GM12878 (cell line): Measurements from ENCODE around the gene SULT1A3. TPM values are rescaled to one million over a fixed set of nuclear protein-coding genes. Genes with fewer than 3 reads are reported as not detected.
A peak's percentile ranks its signal among the peaks of the same experiment; 100 is the strongest.

Source experiments
- ATAC-seq: fragments of 200-7000 bp; cut with Tn5 transposase; 3 replicates; pipeline ENCODE4 v1.9.1; 2020; ENCODE audit warnings: mild to moderate bottlenecking, moderate library complexity
- BruUV-seq: library from RNA; stranded (reverse); fragments of 400-500 nt; replicated peaks from 2 replicates; lab custom pipeline; 2021; lab: Mats Ljungman, UMichigan
- CTCF ChIA-PET: fragments of 300-600 bp; sonication (Branson Sonifier 250); formaldehyde crosslinking; extraction: SDS; loops from one replicate; lab custom pipeline; 2021; ENCODE audit warnings: inconsistent platforms; lab: Yijun Ruan, JAX
- POLR2A ChIA-PET: fragments of 350-600 bp; formaldehyde crosslinking; extraction: SDS; loops from one replicate; lab custom pipeline; 2021; ENCODE audit warnings: inconsistent platforms; lab: Charles Lee
- RAD21 ChIA-PET: fragments of 300-600 bp; sonication (Branson Sonifier 250); formaldehyde crosslinking; loops from one replicate; lab custom pipeline; 2023; ENCODE audit warnings: antibody characterized with exemption; ENCODE audit not compliant: unreplicated experiment; lab: Charles Lee
- SMC1A ChIA-PET: fragments of 300-600 bp; sonication (Branson Sonifier 250); formaldehyde crosslinking; loops from one replicate; lab custom pipeline; 2023; ENCODE audit not compliant: unreplicated experiment, uncharacterized antibody; lab: Charles Lee
- DNase-seq: peaks from one replicate; pipeline ENCODE4 v3.0.0-alpha.2; 2011; ENCODE audit warnings: low read depth, low spot score
- FAIRE-seq: peaks from 3 replicates; lab custom pipeline; 2011; peaks lifted over from hg19 to GRCh38; lab: Jason Lieb, UNC
- H2AFZ ChIP-seq: 2 replicates; pipeline ENCODE4 v1.6.0; 2011; ENCODE audit warnings: low read depth, low read length, control low read depth; ENCODE audit not compliant: control insufficient read depth
- H3K27ac ChIP-seq: 2 replicates; pipeline ENCODE4 v1.5.1; 2011; ENCODE audit warnings: control low read depth; ENCODE audit not compliant: control insufficient read depth, insufficient read depth
- H3K27me3 ChIP-seq, 2 experiments: replicated peaks in 1 of 2; 2 replicates each; pipeline versions ENCODE4 v1.6.0 to v1.6.1; 2011; ENCODE audit warnings: low read length in 1 of 2; ENCODE audit not compliant: control insufficient read depth in 2 of 2, insufficient read depth in 2 of 2
- H3K36me3 ChIP-seq, 2 experiments: 2 replicates each; pipeline ENCODE4 v1.5.1; 2011; ENCODE audit warnings: low read length in 1 of 2; ENCODE audit not compliant: control insufficient read depth in 2 of 2, insufficient read depth in 2 of 2
- H3K4me1 ChIP-seq: 2 replicates; pipeline ENCODE4 v1.6.1; 2011; ENCODE audit warnings: mild to moderate bottlenecking, low read length, moderate library complexity, mixed read lengths; ENCODE audit not compliant: control insufficient read depth, insufficient read depth
- H3K4me2 ChIP-seq: 2 replicates; pipeline ENCODE4 v1.6.0; 2011; ENCODE audit warnings: control low read depth; ENCODE audit not compliant: control insufficient read depth, insufficient read depth
- H3K4me3 ChIP-seq: fragments of 200-600 bp; sonication (generic); 2 replicates; pipeline ENCODE4 v1.5.1; 2016
- H3K79me2 ChIP-seq: 2 replicates; pipeline ENCODE4 v1.6.0; 2011; ENCODE audit warnings: low read length; ENCODE audit not compliant: control insufficient read depth, insufficient read depth
- H3K9ac ChIP-seq: 2 replicates; pipeline ENCODE4 v1.8.0; 2011; ENCODE audit warnings: low read length, control low read depth, mixed read lengths; ENCODE audit not compliant: control insufficient read depth, insufficient read depth
- H3K9me3 ChIP-seq: replicated peaks from 3 replicates; pipeline ENCODE4 v1.5.1; 2011; ENCODE audit warnings: mild to moderate bottlenecking, low read length; ENCODE audit not compliant: control insufficient read depth, insufficient read depth
- H4K20me1 ChIP-seq: 2 replicates; pipeline ENCODE4 v1.6.0; 2011; ENCODE audit not compliant: control insufficient read depth, insufficient read depth
- BMI1 ChIP-seq: fragments of 450-650 bp; IDR thresholded peaks from 2 replicates; pipeline ENCODE4 v1.6.1; 2016; ENCODE audit warnings: mild to moderate bottlenecking, moderate library complexity, borderline replicate concordance
- CBX3 ChIP-seq: fragments of 200-600 bp; sonication (generic); IDR thresholded peaks from 2 replicates; pipeline ENCODE4 v1.6.1; 2016; ENCODE audit warnings: low read depth, borderline replicate concordance
- GABPA ChIP-seq: IDR thresholded peaks from 2 replicates; pipeline ENCODE4 v1.6.1; 2014; ENCODE audit warnings: antibody characterized with exemption, low read depth, mild to moderate bottlenecking, inconsistent platforms
- HCFC1 ChIP-seq: fragments of 150-350 bp; IDR thresholded peaks from 2 replicates; pipeline ENCODE4 v1.6.1; 2014; ENCODE audit warnings: low read length
- LARP7 ChIP-seq: fragments of 450-650 bp; IDR thresholded peaks from 2 replicates; pipeline ENCODE4 v1.6.1; 2017; ENCODE audit warnings: mild to moderate bottlenecking
- MEF2A ChIP-seq: IDR thresholded peaks from 2 replicates; pipeline ENCODE4 v1.6.1; 2011; ENCODE audit warnings: low read depth, mild to moderate bottlenecking, low read length, moderate library complexity; ENCODE audit not compliant: insufficient read depth
- SMC3 ChIP-seq: IDR thresholded peaks from 2 replicates; pipeline ENCODE4 v1.6.1; 2011; ENCODE audit warnings: low read length, improper control_type of control experiment, borderline replicate concordance
- SRF ChIP-seq, 2 experiments: IDR thresholded peaks; 2 replicates each; pipeline ENCODE4 v1.6.1; 2011; ENCODE audit warnings: low read depth in 2 of 2, low read length in 2 of 2, mild to moderate bottlenecking in 1 of 2, moderate library complexity in 1 of 2
- USF2 ChIP-seq: IDR thresholded peaks from 2 replicates; pipeline ENCODE4 v1.6.1; 2011; ENCODE audit warnings: low read depth, low read length, improper control_type of control experiment, borderline replicate concordance
- ZBTB40 ChIP-seq: fragments of 450-650 bp; IDR thresholded peaks from 2 replicates; pipeline ENCODE4 v1.6.1; 2016; ENCODE audit warnings: mild to moderate bottlenecking, moderate library complexity, borderline replicate concordance
- WGBS: methylation state at CpG from one replicate; pipeline ENCODE4 v1.1.6; 2016; ENCODE audit warnings: low lambda C conversion rate; ENCODE audit not compliant: insufficient replicate concordance, insufficient coverage; ENCODE audit errors: missing lambda C conversion rate; 5-methylcytosine and 5-hydroxymethylcytosine counted together
- in situ Hi-C: fragments of 300-500 bp; cut with MboI; formaldehyde crosslinking; loops from 9 replicates; pipeline ENCODE4 v1.14.3; 2018; ENCODE audit warnings: mixed read lengths
- intact Hi-C: fragments of 100-400 bp; cut with micrococcal nuclease; formaldehyde crosslinking; loops from one replicate; pipeline ENCODE4 v1.14.2; 2022; ENCODE audit not compliant: unreplicated experiment
- polyA plus RNA-seq, 11 experiments: library from polyadenylated mRNA; depleted of rRNA in 4 of 11; unstranded in 6 of 11; stranded (reverse) in 5 of 11; fragments of >200 nt; fragmentation: Nextera tagmentation in 4 of 11; fragmentation: Illumina TruSeq in 1 of 11; extraction: Ambion mirVana in 4 of 11; extraction: Trizol in 1 of 11; gene quantifications; 1 replicate in 1 of 11; 2 replicates in 10 of 11; pipeline versions ENCODE4 v1.2.1 to v1.2.3, GENCODE V29; 2011 to 2016; ENCODE audit warnings: inconsistent platforms in 2 of 11, missing spikeins in 2 of 11, low read depth in 1 of 11
- total RNA-seq, 4 experiments: library from RNA; depleted of rRNA in 3 of 4; stranded (reverse); fragments of >200 nt in 3 of 4; fragmentation: Illumina TruSeq in 1 of 4; extraction: Trizol in 1 of 4; gene quantifications; 2 replicates each; pipeline versions ENCODE4 v1.2.1 to v1.2.3, GENCODE V29; 2013 to 2021
- TF ChIP-seq, protein P1 (sequence below): fragments of 450-650 bp; IDR thresholded peaks from 2 replicates; pipeline ENCODE4 v1.6.1; 2018; ENCODE audit warnings: mild to moderate bottlenecking, low read depth, moderate library complexity; ENCODE audit not compliant: partially characterized antibody

SULT1A3 gene
- total and polyA plus RNA-seq, 10 of the 15 experiments (the other 5 are each of a cell fraction or from before 2014, with no cell fraction given) = 3.3 to 15.8 (median 6.2) TPM

DNA sequence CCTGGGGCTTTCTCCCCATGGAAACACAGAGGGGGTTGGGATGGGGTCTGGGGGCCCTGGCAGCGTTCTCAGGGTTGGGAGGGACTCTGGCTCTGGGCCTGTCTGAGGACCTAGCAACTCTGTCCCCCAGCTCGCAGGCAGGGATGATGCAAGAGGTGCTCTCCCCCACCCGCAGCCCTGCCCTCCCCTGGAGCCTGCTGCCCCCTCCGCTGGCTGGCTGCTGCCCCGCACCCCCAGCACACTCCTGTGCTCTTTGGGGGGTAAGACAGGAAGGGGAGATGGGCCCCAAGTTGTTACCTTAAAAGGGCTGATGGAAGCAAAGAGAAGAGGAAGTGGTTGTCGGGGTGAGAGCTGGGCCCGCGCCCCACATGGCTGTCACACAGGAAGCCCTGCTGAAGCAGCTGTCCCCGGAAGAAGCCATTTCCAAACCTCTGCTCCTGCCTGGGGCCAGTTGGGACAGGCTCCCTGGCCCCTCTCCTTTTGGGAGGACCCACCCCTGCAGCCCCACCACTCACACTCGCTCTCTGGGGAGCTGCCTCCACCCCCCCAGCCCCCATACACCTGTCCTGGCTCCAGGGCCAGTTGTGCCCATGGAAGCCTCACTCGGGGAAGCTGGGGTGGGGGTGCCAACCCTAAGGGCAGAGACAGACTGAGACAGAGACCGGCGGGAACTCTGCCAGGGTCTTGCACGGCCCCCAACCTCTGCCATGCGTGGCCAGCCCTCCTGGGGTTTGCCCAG is 13.2 kb upstream of the SULT1A3 start (continued):
- peak; percentile 74; the same call in 1 of the 2 replicates for TF ChIP-seq ZBTB40
- TF ChIP-seq HCFC1 = peak; percentile 39; the same call in 1 of the 2 replicates
- no peak for TF ChIP-seq SMC3
- TF ChIP-seq GABPA = no peak

- SMC1A ChIA-PET = interaction anchor here (1.0 to 4.0 kb wide), 3 partner anchors 44 to 93 kb away, joined by 5 to 30 read pairs (median 5); partner anchors contain the start of gene TBX6
- in situ Hi-C loops (loop anchor here (10.0 kb wide), 2 partner anchors 448 to 508 kb away; partner anchors contain the start of gene SRCAP), intact Hi-C loops (no loop called here)
- no TSS peak for BruUV-seq
- peak overlapping the region; percentile 100 for H3K4me2 ChIP-seq
- FAIRE-seq (no peak), DNase-seq (no peak), ATAC-seq (peak; percentile 0; the same call in 2 of the 3 replicates)
- H3K36me3 ChIP-seq = peaks cover 17 to 29% of the 10 kb centered on the region in 2 experiments
- H3K79me2 ChIP-seq = peaks cover 55% of the 10 kb centered on the region
- peaks cover 28% of the 10 kb centered on the region for H3K4me1 ChIP-seq
- no peaks in the 10 kb centered on the region for H4K20me1 ChIP-seq
- no peaks in the 10 kb centered on the region for H3K9me3 ChIP-seq
- peak overlapping the region; percentile 96 for H3K4me3 ChIP-seq
- CTCF ChIA-PET = interaction anchor here (1.0 to 4.9 kb wide), 8 partner anchors 43 to 223 kb away, joined by 3 to 45 read pairs (median 4); partner anchors contain the start of genes GDPD3 and TBX6
- 8% methylated on average over 9 of the region's 9 CpGs for WGBS
- H3K27me3 ChIP-seq = no peaks in the 10 kb centered on the region
- RAD21 ChIA-PET = interaction anchor here (0.5 to 2.8 kb wide), 11 partner anchors 43 to 433 kb away, joined by 3 to 18 read pairs (median 3); partner anchors contain the start of genes ALDOA, DCTPP1 and TBX6
- H2AFZ ChIP-seq = no peak overlapping the region
- peak overlapping the region; percentile 100 for H3K27ac ChIP-seq
- POLR2A ChIA-PET = interaction anchor here (0.7 to 5.2 kb wide), 14 partner anchors 60 to 420 kb away, joined by 3 to 59 read pairs (median 4); partner anchors contain the start of genes ALDOA, CD2BP2, TBX6 and YPEL3
- peak overlapping the region; percentile 99 for H3K9ac ChIP-seq
- no peak for TF ChIP-seq MEF2A
- TF ChIP-seq USF2 = no peak
- TF ChIP-seq LARP7 = no peak
- TF ChIP-seq BMI1 = no peak
- no peak for TF ChIP-seq CBX3
- TF ChIP-seq SRF (IDR thresholded peaks at IDR 0.05; ENCODE audit: low read depth in 2 of 2, low read length in 2 of 2) = no peak
- TF ChIP-seq, protein P1, sequence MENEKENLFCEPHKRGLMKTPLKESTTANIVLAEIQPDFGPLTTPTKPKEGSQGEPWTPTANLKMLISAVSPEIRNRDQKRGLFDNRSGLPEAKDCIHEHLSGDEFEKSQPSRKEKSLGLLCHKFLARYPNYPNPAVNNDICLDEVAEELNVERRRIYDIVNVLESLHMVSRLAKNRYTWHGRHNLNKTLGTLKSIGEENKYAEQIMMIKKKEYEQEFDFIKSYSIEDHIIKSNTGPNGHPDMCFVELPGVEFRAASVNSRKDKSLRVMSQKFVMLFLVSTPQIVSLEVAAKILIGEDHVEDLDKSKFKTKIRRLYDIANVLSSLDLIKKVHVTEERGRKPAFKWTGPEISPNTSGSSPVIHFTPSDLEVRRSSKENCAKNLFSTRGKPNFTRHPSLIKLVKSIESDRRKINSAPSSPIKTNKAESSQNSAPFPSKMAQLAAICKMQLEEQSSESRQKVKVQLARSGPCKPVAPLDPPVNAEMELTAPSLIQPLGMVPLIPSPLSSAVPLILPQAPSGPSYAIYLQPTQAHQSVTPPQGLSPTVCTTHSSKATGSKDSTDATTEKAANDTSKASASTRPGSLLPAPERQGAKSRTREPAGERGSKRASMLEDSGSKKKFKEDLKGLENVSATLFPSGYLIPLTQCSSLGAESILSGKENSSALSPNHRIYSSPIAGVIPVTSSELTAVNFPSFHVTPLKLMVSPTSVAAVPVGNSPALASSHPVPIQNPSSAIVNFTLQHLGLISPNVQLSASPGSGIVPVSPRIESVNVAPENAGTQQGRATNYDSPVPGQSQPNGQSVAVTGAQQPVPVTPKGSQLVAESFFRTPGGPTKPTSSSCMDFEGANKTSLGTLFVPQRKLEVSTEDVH = no peak
These were observed 12.6 kb upstream of the SULT1A3 start for GRCh38 chr16:30186444-30186781.
